ENCODE measurements around the gene CLDN22.

- TF ChIP-seq CTCF (IDR thresholded peaks at IDR 0.05) (no peak), POLR2A (IDR thresholded peaks at IDR 0.05) (no peak)
Observed at GRCh38 chr4:183356173-183356830, 36.2 kb upstream of the CLDN22 start.

Measured in lower leg skin (tissue), 3 donors.